Hepatocyte (in vitro differentiated cells): Measurements from ENCODE around the gene HECTD4. TPM values are rescaled to one million over a fixed set of nuclear protein-coding genes. Genes with fewer than 3 reads are reported as not detected.

Experiments used
- DNase-seq: peaks from one replicate; pipeline ENCODE4 v3.0.0-alpha.2; 2016; ENCODE audit warnings: low spot score
- H2AFZ ChIP-seq: fragments of 200-600 bp; sonication (generic); 2 replicates; pipeline ENCODE4 v1.6.0; 2016; ENCODE audit warnings: antibody characterized with exemption, mild to moderate bottlenecking
- H3K27ac ChIP-seq: fragments of 200-600 bp; sonication (generic); 2 replicates; pipeline ENCODE4 v1.5.1; 2016; ENCODE audit warnings: mild to moderate bottlenecking
- H3K27me3 ChIP-seq: fragments of 200-600 bp; sonication (generic); 2 replicates; pipeline ENCODE4 v1.6.1; 2016
- H3K36me3 ChIP-seq: fragments of 200-600 bp; sonication (generic); replicated peaks from 2 replicates; pipeline ENCODE4 v1.5.1; 2016; ENCODE audit warnings: low read depth; ENCODE audit not compliant: insufficient read depth
- H3K4me1 ChIP-seq: fragments of 200-600 bp; sonication (generic); 2 replicates; pipeline ENCODE4 v1.5.1; 2016; ENCODE audit warnings: mild to moderate bottlenecking, moderate library complexity; ENCODE audit not compliant: insufficient read depth
- H3K4me2 ChIP-seq: fragments of 200-600 bp; sonication (generic); 2 replicates; pipeline ENCODE4 v1.6.0; 2016
- H3K4me3 ChIP-seq: fragments of 200-600 bp; sonication (generic); 2 replicates; pipeline ENCODE4 v1.5.1; 2016; ENCODE audit warnings: mild to moderate bottlenecking
- H3K79me2 ChIP-seq: fragments of 200-600 bp; sonication (generic); 2 replicates; pipeline ENCODE4 v1.6.0; 2017; ENCODE audit warnings: mild to moderate bottlenecking
- H3K9me2 ChIP-seq: fragments of 200-600 bp; sonication (generic); replicated peaks from 2 replicates; pipeline ENCODE4 v1.6.0; 2017; ENCODE audit warnings: mild to moderate bottlenecking; ENCODE audit not compliant: insufficient read depth
- H3K9me3 ChIP-seq: fragments of 200-600 bp; sonication (generic); 2 replicates; pipeline ENCODE4 v1.5.1; 2016; ENCODE audit warnings: low read depth, mild to moderate bottlenecking
- H4K20me1 ChIP-seq: fragments of 200-600 bp; sonication (generic); 2 replicates; pipeline ENCODE4 v1.6.0; 2016; ENCODE audit warnings: mild to moderate bottlenecking; ENCODE audit not compliant: insufficient read depth, poor library complexity, severe bottlenecking
- CTCF ChIP-seq: fragments of 200-600 bp; sonication (generic); IDR thresholded peaks from 2 replicates; pipeline ENCODE4 v1.5.1; 2016; ENCODE audit warnings: antibody characterized with exemption, mild to moderate bottlenecking; ENCODE audit not compliant: poor library complexity
- EZH2 ChIP-seq: fragments of 200-600 bp; sonication (generic); IDR thresholded peaks from 2 replicates; pipeline ENCODE4 v1.6.1; 2016; ENCODE audit warnings: antibody characterized with exemption, mild to moderate bottlenecking, borderline replicate concordance
- EZH2phosphoT487 ChIP-seq: fragments of 200-600 bp; sonication (generic); IDR thresholded peaks from one replicate; pipeline ENCODE4 v1.6.1; 2018; ENCODE audit warnings: antibody characterized with exemption, mild to moderate bottlenecking, low read depth, moderate library complexity; ENCODE audit not compliant: unreplicated experiment, severe bottlenecking
- WGBS: methylation state at CpG from one replicate; pipeline ENCODE4 v1.1.6; 2016; ENCODE audit warnings: low lambda C conversion rate; ENCODE audit errors: missing lambda C conversion rate; 5-methylcytosine and 5-hydroxymethylcytosine counted together
- polyA plus RNA-seq: library from polyadenylated mRNA; unstranded; fragments of >200 nt; fragmentation: Nextera tagmentation; extraction: Ambion mirVana; gene quantifications from 2 replicates; pipeline ENCODE4 v1.2.1, GENCODE V29; 2016
- total RNA-seq: library from RNA; depleted of rRNA; stranded (reverse); fragments of >200 nt; gene quantifications from 2 replicates; pipeline ENCODE4 v1.2.3, GENCODE V29; 2014

Gene HECTD4
- total and polyA plus RNA-seq, 2 experiments from 2014 or later: 22.7 to 27.1 TPM

GRCh38 chr12:112167031-112167461, 215.2 kb downstream of the HECTD4 start:
- H3K9me2 ChIP-seq: no peaks in the 10 kb centered on the region
- WGBS: 96% methylated on average over 11 of the region's 12 CpGs
- H3K4me1 ChIP-seq: no peaks in the 10 kb centered on the region
- TF ChIP-seq EZH2: no peak
- no peaks in the 10 kb centered on the region for H3K36me3 ChIP-seq
- H3K27ac ChIP-seq: no peak overlapping the region
- H3K4me2 ChIP-seq: no peak overlapping the region
- no peak for DNase-seq
- no peaks in the 10 kb centered on the region for H3K79me2 ChIP-seq
- H4K20me1 ChIP-seq: no peaks in the 10 kb centered on the region
- H3K9me3 ChIP-seq: no peaks in the 10 kb centered on the region
- no peak overlapping the region for H3K4me3 ChIP-seq
- H2AFZ ChIP-seq: no peak overlapping the region
- H3K27me3 ChIP-seq: no peaks in the 10 kb centered on the region

GRCh38 chr12:112166051-112167015, 215.9 kb downstream of the HECTD4 start:
- no peak overlapping the region for H3K27ac ChIP-seq
- H3K36me3 ChIP-seq: no peaks in the 10 kb centered on the region
- no peaks in the 10 kb centered on the region for H3K4me1 ChIP-seq
- H3K27me3 ChIP-seq: no peaks in the 10 kb centered on the region
- H4K20me1 ChIP-seq: no peaks in the 10 kb centered on the region
- no peak overlapping the region for H3K4me3 ChIP-seq
- WGBS: 95% methylated on average over 26 of the region's 26 CpGs
- no peak overlapping the region for H3K4me2 ChIP-seq
- no peak for TF ChIP-seq EZH2
- TF ChIP-seq CTCF: no peak
- no peak for TF ChIP-seq EZH2phosphoT487
- DNase-seq: no peak
- H3K9me3 ChIP-seq: no peaks in the 10 kb centered on the region
- H2AFZ ChIP-seq: no peak overlapping the region
- H3K79me2 ChIP-seq: no peaks in the 10 kb centered on the region
- no peaks in the 10 kb centered on the region for H3K9me2 ChIP-seq

GRCh38 chr12:112165624-112166023, 216.6 kb downstream of the HECTD4 start:
- no peak overlapping the region for H3K27ac ChIP-seq
- H4K20me1 ChIP-seq: no peaks in the 10 kb centered on the region
- no peaks in the 10 kb centered on the region for H3K9me3 ChIP-seq
- H3K4me1 ChIP-seq: no peaks in the 10 kb centered on the region
- H3K79me2 ChIP-seq: no peaks in the 10 kb centered on the region
- H2AFZ ChIP-seq: no peak overlapping the region
- WGBS: 98% methylated on average over 13 of the region's 13 CpGs
- H3K9me2 ChIP-seq: no peaks in the 10 kb centered on the region
- no peak for TF ChIP-seq EZH2phosphoT487
- no peak for DNase-seq
- H3K27me3 ChIP-seq: no peaks in the 10 kb centered on the region
- no peak overlapping the region for H3K4me3 ChIP-seq
- H3K36me3 ChIP-seq: no peaks in the 10 kb centered on the region
- no peak overlapping the region for H3K4me2 ChIP-seq

DNA sequence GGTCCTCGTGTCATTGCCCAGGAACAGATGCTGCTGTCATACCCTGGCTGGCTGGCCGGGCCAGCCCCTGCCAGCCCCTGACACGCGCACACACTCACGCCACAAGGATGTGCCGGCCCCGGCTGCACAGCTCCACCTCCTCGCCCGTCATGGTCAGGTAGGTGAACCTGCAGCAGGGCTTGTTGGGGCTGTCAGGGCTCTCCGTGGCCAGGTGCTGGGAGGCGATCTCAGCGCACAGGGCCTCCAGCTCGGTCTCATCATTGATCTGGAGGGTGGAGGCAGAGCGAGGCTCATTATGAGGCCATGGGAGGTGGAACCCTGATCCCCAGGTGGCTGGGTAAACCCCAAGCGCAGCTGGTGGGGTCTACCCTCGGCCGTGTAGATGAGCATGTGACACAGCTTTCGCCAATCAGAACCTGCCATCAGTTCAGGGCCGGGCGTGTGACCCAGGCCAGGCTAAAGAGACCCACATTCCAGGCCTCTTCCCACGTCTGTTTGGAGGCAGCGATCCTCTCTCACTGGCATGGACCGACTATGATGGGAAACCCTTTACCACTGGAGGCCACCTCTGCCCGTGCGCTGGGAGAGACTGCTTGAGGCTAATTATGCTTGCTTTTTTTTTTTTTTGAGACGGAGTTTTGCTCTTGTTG, 218.1 kb downstream of the HECTD4 start:
- Histone ChIP-seq H3K4me3 (no peak overlapping the region), H2AFZ (no peak overlapping the region), H3K27me3 (no peaks in the 10 kb centered on the region), H3K36me3 (no peaks in the 10 kb centered on the region), H3K4me2 (no peak overlapping the region), H4K20me1 (no peaks in the 10 kb centered on the region), H3K9me2 (no peaks in the 10 kb centered on the region), H3K79me2 (no peaks in the 10 kb centered on the region), H3K9me3 (no peaks in the 10 kb centered on the region), H3K4me1 (no peaks in the 10 kb centered on the region), H3K27ac (no peak overlapping the region)
- WGBS: 94% methylated on average over 26 of the region's 26 CpGs
- no peak for DNase-seq
- TF ChIP-seq CTCF (no peak), EZH2 (no peak), EZH2phosphoT487 (no peak)
